Activated CD8-positive, alpha-beta memory T cell treated with anti-CD3 and anti-CD28 coated beads, Interleukin-2, amount 10 ng/mL, durations not matched to agents 7 days and 5 days (primary cell): ENCODE measurements around the gene FLNB. TPM values are rescaled to one million over a fixed set of nuclear protein-coding genes. Genes with fewer than 3 reads are reported as not detected.

Experiments used
- ATAC-seq: fragments of 150-1000 bp; cut with Tn5 transposase; one replicate; pipeline ENCODE4 v1.10.0; 2021; ENCODE audit warnings: moderate library complexity
- CTCF ChIA-PET: fragments of 350-600 bp; sonication (Branson Sonifier 250); formaldehyde crosslinking; loops from one replicate; lab custom pipeline; 2021; ENCODE audit warnings: antibody characterized with exemption; lab: Charles Lee
- DNase-seq: peaks from one replicate; pipeline ENCODE4 v3.0.0-alpha.2; 2020
- H3K27ac Mint-ChIP-seq: one replicate; pipeline ENCODE4 v1.8.0; 2021; ENCODE audit warnings: mild to moderate bottlenecking, mixed read lengths
- H3K27me3 Mint-ChIP-seq: one replicate; pipeline ENCODE4 v1.8.0; 2021; ENCODE audit warnings: mixed read lengths
- H3K36me3 Mint-ChIP-seq: one replicate; pipeline ENCODE4 v1.8.0; 2021; ENCODE audit warnings: mild to moderate bottlenecking, mixed read lengths
- H3K4me1 Mint-ChIP-seq: one replicate; pipeline ENCODE4 v1.8.0; 2021; ENCODE audit warnings: mixed read lengths
- H3K4me3 Mint-ChIP-seq: one replicate; pipeline ENCODE4 v1.8.0; 2021; ENCODE audit warnings: mild to moderate bottlenecking, moderate library complexity, mixed read lengths
- H3K9me3 Mint-ChIP-seq: one replicate; pipeline ENCODE4 v1.8.0; 2022; ENCODE audit warnings: low read depth, mixed read lengths
- total RNA-seq, 2 experiments: library from RNA; stranded (reverse); gene quantifications; one replicate each; pipeline ENCODE4 v1.2.3, GENCODE V29; 2021

The FLNB gene
- total RNA-seq, 2 experiments from 2014 or later, result 9.8 to 13.2 TPM

DNA sequence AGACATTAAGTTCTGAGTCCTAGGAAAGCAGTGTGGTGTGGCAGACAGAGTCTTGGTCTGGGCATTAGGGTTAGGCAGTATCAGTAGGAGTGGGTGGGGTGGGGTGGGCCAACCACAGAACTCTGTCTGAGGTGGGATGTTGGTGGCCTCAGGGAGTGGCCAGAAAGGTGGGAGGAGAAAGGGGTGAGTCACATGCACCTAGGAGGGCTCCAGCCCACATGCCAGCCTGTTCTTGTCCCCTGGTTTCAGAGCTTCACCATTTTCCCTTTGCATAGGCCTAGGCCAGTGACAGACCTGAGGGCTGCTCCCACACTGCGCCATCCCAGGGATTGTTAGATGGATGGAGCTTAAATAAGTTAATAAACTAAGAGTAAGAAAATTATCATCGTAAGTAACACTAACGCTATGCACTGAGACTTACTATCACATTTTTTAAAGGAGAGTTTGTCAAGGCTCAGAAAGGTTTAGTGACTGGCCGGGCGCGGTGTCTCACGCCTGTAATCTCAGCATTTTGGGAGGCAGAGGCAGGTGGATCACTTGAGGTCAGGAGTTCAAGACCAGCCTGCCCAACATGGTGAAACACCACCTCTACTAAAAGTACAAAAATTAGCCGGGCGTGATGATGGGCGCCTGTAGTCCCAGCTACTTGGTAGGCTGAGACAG, 168.7 kb downstream of the FLNB start:
- Mint-ChIP-seq H3K27me3 (peaks cover 6% of the 10 kb centered on the region), H3K9me3 (no peaks in the 10 kb centered on the region), H3K36me3 (no peaks in the 10 kb centered on the region), H3K4me3 (no peak overlapping the region), H3K27ac (no peak overlapping the region), H3K4me1 (peaks cover 21% of the 10 kb centered on the region)
- CTCF ChIA-PET, result interaction anchor here (0.5 to 5.2 kb wide), 32 partner anchors 9 to 399 kb away, joined by 3 to 48 read pairs (median 3); partner anchors contain the start of genes ABHD6, FLNB, HTD2 and RPP14
- no peak for ATAC-seq
- no peak for DNase-seq

DNA sequence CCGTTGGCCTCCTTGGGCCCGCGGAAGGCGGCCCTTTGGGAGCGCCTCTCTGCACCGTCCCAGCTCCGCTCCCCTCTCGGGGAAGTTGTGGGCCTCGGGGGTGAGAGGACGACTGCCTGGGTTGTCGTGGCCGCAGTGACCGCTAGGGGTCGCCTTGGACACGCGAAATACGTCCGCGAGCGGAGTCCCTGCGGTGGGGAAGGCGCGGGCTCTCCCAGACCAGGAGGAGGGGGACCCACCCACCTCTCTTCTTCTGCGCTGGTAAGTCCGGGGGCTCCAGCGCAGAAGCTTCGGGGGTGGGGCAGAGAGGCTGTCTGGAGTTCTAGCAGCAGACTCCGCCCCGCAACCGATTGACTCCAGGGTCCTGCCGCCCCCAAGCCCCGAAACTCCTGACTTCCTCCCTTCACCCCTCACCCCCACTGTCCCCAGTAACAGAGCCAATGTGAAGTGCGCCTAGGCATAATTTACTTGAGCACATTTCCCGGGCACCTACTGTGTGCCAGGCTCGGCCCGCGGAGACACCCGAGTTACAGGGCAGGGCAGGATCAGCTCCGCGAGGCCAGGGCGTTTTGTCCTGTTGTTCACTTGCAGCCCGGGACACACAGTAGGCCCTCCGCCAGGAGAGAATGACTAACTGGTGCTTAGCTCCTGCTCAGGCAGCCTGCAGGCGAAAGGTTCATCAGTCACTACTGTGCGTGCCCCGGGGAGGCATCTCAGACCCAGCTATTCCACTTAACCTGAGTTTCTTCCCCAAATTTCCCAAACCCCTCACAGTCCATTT, 169.7 kb downstream of the FLNB start:
- Mint-ChIP-seq H3K36me3 (no peaks in the 10 kb centered on the region), H3K27ac (no peak overlapping the region), H3K9me3 (no peaks in the 10 kb centered on the region), H3K4me3 (peak overlapping the region; percentile 62), H3K27me3 (peaks cover 6% of the 10 kb centered on the region), H3K4me1 (peaks cover 21% of the 10 kb centered on the region)
- CTCF ChIA-PET, result interaction anchor here (0.5 to 5.2 kb wide), 35 partner anchors 8 to 779 kb away, joined by 3 to 48 read pairs (median 3); partner anchors contain the start of genes ABHD6, FLNB, HTD2 and RPP14
- ATAC-seq (peak; percentile 94), DNase-seq (peak; percentile 91)

DNA sequence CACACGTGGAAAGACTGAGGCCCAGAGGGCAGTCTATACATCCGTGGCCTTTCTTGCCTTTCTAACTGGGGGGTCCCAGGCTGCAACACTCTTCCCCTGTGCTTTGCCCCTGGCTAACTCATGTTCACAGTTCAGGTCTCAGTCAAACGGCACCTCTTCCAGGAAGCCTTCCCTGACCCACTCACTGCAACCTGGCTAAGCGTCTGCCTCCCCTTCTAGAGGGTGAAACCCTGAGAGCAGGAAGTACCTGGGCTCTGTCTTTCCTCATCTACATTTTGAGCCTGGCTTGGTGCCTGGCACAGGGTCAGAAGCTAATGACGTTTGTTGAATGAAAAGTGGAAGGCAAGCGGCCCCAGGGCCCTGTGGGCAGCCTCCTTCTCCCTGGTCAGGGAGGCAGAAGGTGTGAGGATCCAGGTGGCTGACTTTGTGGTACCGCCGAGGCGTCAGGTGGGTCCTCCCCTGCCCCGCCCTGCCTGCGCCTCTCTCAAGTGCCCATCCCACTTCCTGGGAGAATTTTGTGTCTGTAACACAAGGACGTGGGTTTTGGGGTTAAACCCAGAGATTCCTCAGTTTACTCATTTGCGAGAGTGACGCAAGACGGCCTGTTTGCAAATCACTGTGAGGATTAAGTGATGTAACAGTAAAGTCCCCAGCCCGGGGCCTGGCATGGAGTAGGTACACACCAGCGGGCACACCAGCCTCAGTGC, 170.5 kb downstream of the FLNB start:
- CTCF ChIA-PET, result interaction anchor here (0.6 to 5.2 kb wide), 18 partner anchors 8 to 451 kb away, joined by 3 to 48 read pairs (median 7); partner anchors contain the start of genes FLNB, HTD2 and RPP14
- Mint-ChIP-seq H3K9me3 (no peaks in the 10 kb centered on the region), H3K4me3 (peak overlapping the region; percentile 62), H3K4me1 (peaks cover 21% of the 10 kb centered on the region), H3K36me3 (no peaks in the 10 kb centered on the region), H3K27me3 (peaks cover 6% of the 10 kb centered on the region), H3K27ac (no peak overlapping the region)
- ATAC-seq (no peak), DNase-seq (peak; percentile 50)

DNA sequence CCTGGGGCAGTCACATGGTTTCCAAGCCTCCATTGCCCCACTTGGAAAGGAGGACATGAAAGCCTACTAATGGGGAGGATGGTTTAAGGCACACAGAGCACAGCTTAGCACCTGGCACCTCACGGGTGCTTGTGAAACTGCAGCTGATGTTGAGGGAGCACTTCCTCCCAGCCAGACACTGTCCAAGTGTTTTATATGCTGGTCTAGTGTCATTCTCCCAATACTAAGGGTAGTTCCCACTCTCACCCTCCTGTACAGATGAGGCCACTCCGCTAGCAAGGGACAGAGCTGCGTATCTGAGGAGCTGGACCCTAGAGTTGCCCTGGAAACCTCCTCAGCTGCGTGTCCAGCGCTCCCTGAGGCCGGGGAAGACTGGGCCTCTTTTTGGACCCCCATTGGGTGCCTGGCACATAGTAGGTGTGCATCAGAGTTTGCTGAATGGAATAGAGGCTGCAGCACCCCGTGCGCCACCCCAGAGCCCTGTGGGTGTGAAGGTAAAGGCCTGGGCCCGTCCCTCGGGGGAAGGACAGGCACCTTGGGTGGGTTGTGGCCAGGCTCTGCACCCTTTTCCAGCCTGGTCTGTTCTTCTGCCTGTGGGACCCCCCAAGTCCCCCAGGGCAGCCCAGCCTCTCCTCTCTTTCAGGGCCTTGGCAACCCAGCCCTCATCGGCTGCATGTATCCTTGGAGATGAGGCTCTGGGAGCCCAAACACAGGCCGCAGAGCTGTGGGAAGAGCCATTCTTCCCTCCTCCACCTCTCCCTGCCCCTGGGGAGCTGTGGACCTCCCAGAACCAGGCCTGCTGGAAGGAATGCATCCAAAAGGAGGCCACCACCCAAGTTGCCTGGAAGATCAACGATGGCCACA, 171.2 kb downstream of the FLNB start:
- Mint-ChIP-seq H3K36me3 (no peaks in the 10 kb centered on the region), H3K27me3 (peaks cover 6% of the 10 kb centered on the region), H3K27ac (no peak overlapping the region), H3K4me3 (no peak overlapping the region), H3K9me3 (no peaks in the 10 kb centered on the region), H3K4me1 (peaks cover 21% of the 10 kb centered on the region)
- DNase-seq (no peak), ATAC-seq (no peak)
- CTCF ChIA-PET, result interaction anchor here (0.8 to 5.2 kb wide), 9 partner anchors 10 to 452 kb away, joined by 3 to 38 read pairs (median 14); partner anchors contain the start of genes FLNB, HTD2 and RPP14

DNA sequence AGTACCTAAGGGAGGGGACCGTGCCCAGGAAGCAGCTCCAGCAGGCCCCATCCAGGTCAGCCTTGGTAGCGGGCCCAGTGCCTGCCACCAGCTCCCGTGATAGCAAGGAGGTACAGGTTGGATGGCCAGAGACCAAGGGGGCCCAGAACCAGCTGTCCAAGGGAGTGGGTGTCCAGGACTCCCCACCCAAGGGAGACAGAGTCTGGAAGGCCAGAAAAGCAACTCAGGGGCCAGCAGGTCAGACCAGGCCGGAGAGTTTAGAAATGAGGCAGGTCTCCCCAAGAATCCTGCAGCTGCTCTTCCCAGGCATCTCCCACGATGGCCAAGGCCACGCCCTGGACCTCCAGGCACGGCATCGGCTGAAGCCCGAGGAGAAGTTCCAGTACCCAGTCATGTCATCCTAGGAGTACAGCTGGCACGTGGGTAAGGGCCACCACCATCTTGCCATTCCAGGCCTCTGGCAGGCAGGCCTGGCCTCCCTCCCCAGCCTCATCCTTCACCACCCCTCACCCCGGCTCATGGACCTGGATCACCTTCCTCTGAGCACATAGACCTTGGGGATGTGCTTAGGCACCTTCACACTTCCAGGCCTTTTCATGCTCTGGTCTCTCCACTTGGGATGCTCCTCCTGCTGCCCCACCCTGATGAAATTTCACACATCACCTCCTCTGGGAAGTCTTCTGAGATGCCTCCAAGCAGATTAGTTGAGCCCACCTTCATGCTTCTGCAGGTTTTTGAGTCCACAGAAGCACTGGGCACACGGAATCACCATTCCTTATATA, 172.1 kb downstream of the FLNB start:
- CTCF ChIA-PET, result interaction anchor here (1.6 to 5.2 kb wide), 5 partner anchors 9 to 453 kb away, joined by 4 to 38 read pairs (median 11); partner anchors contain the start of gene HTD2
- peaks cover 21% of the 10 kb centered on the region for H3K4me1 Mint-ChIP-seq
- no peak for DNase-seq

DNA sequence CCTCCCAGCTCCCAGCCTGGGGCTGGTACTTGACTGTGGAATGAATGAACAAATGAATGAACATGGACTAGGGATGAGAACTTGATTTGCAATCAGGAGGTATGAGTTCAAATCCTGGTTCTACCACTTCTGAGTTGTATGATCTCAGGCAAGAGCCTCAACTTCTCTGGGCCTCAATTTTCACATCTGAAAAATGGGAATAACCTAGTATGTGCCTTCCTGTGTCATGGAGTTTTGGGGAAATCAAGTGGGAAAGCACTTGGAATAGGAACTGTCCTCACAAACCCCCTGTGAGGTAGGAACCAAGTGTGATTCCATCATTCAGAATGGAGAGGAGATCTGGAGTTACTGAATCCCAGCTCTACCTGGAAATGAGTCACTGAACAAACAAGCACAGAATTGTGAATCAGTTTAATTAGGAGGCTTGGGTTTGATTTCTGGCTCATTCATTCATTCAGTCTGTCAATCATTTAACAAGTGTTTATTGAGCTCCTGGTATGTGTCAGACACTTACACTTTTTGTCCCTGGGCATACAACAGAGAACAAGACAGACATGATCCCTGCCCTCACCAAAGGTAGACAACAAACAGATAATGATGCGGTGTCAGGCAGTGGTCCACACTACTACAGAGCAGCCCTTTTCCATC, 172.8 kb downstream of the FLNB start:
- no peaks in the 10 kb centered on the region for H3K36me3 Mint-ChIP-seq
- H3K27me3 Mint-ChIP-seq, result peaks cover 6% of the 10 kb centered on the region
- CTCF ChIA-PET, result interaction anchor here (1.6 to 2.3 kb wide), 2 partner anchors 14 to 126 kb away, joined by 4 to 11 read pairs; partner anchors contain the start of gene HTD2
- no peaks in the 10 kb centered on the region for H3K9me3 Mint-ChIP-seq
- ATAC-seq (no peak), DNase-seq (no peak)
- H3K27ac Mint-ChIP-seq, result no peak overlapping the region
- no peak overlapping the region for H3K4me3 Mint-ChIP-seq
- H3K4me1 Mint-ChIP-seq, result peaks cover 21% of the 10 kb centered on the region

More for the DNA sequence above, 172.1 kb downstream of the FLNB start:
- Mint-ChIP-seq H3K36me3 (no peaks in the 10 kb centered on the region), H3K27ac (no peak overlapping the region), H3K9me3 (no peaks in the 10 kb centered on the region), H3K4me3 (no peak overlapping the region), H3K27me3 (peaks cover 6% of the 10 kb centered on the region)
- ATAC-seq, result no peak

DNA sequence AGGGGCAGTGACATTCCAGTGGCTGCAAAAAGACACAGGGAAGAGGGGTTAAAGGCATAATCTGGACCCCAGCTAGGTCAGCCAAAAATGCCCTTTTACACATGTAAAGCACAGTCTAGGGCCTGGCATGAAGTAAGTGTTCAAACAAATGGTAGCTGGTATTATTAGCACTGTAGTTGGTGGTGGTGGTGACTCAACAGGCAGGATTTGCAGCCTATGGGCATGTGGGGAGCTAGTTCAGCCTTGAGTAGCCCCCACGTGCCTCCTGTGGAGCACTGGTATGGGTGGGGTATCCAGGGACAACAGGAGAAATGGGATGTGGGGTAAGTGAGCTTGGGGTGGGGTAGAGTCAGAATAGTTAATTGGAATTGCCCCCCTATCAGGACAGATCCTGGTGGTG, 175.0 kb downstream of the FLNB start:
- no peak overlapping the region for H3K27ac Mint-ChIP-seq
- ATAC-seq, result no peak
- H3K27me3 Mint-ChIP-seq, result peaks cover 4% of the 10 kb centered on the region
- no peak overlapping the region for H3K4me3 Mint-ChIP-seq
- no peaks in the 10 kb centered on the region for H3K36me3 Mint-ChIP-seq
- H3K4me1 Mint-ChIP-seq, result peaks cover 10% of the 10 kb centered on the region
- no peaks in the 10 kb centered on the region for H3K9me3 Mint-ChIP-seq
- no peak for DNase-seq
- CTCF ChIA-PET, result interaction anchor here (0.8 to 2.2 kb wide), 3 partner anchors 17 to 176 kb away, joined by 3 to 10 read pairs (median 3); no protein-coding TSS in a partner anchor

DNA sequence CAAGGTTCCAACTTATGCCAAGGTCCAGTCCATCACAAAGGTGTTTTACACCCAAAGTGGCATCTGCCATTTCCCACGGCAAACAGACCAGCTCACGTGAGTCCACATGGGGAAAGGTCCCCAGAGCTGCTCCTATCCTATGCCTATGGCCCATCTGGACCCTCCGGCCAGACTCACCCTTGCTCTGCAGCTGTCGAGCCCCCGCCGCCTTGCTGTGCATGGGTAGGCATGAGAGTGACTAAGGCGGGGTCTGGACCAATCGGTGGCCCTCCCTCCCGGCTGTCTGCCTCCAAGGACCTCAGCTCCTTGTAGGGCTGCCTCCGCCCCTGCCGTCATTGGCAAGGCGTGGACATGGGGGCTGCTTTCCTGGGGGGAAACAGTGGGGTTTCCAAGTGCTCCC, 175.7 kb downstream of the FLNB start:
- no peak overlapping the region for H3K4me3 Mint-ChIP-seq
- peaks cover 4% of the 10 kb centered on the region for H3K4me1 Mint-ChIP-seq
- CTCF ChIA-PET, result interaction anchor here (0.6 to 2.2 kb wide), 3 partner anchors 18 to 176 kb away, joined by 3 to 10 read pairs (median 3); no protein-coding TSS in a partner anchor
- H3K27me3 Mint-ChIP-seq, result peaks cover 4% of the 10 kb centered on the region
- ATAC-seq, result no peak
- DNase-seq, result no peak
- H3K36me3 Mint-ChIP-seq, result no peaks in the 10 kb centered on the region
- H3K27ac Mint-ChIP-seq, result no peak overlapping the region
- H3K9me3 Mint-ChIP-seq, result no peaks in the 10 kb centered on the region

DNA sequence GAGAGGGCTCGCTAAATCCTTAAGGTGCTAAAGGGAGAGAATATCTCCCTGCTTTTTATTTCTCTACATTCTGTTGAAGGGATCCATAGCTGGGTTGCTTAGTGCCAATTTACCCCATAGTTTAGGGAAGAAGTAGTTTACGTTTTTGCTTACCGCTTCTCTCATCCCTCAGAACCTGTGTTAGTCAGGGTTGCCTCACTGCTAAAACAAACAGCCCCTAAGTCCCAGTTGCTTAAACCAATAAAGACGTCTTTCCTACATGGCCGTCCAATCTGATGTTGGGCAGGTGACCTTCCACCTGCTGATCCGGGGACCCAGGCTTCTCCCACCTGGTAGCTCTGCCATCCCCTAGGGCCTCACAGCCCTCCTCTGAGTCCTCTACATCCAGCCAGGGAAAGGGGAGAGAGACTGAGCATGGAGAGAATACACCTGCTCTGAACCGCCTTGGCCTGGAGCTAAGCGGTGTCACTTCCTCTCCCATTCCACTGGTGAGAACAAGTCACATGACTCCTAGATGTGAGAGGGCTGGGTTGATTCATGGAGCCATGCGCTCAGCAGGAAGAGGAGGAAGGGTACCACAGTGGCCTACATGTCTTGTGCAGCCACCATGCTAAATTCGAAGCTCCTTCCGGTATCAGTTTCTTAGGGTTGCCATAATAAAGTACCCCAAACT, 176.2 kb downstream of the FLNB start:
- Mint-ChIP-seq H3K27ac (no peak overlapping the region), H3K9me3 (no peaks in the 10 kb centered on the region), H3K4me3 (no peak overlapping the region), H3K36me3 (no peaks in the 10 kb centered on the region), H3K27me3 (peaks cover 4% of the 10 kb centered on the region), H3K4me1 (no peaks in the 10 kb centered on the region)
- DNase-seq (no peak), ATAC-seq (no peak)
- CTCF ChIA-PET, result interaction anchor here (0.6 to 2.2 kb wide), 5 partner anchors 16 to 177 kb away, joined by 3 to 10 read pairs (median 3); partner anchors contain the start of genes HTD2 and RPP14

DNA sequence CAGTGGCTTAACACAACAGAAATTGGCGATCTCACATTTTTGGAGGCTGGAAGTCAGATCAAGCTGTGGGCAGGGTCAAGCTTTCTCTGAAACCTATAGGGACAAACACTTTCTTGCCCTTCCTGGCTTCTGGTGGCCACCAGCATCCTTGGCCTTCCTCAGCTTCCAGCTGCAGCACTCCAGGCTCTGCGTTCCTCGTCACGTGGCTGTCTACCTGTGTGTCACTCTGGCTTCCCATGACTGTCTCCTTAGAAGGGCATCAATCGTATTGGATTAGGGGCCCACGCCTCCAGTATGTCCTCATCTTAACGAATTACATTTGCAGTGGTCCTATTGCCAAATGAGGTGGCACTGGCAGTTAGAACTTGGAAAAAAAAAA, 176.7 kb downstream of the FLNB start:
- Mint-ChIP-seq H3K27me3 (peaks cover 4% of the 10 kb centered on the region), H3K9me3 (no peaks in the 10 kb centered on the region), H3K36me3 (no peaks in the 10 kb centered on the region), H3K4me3 (no peak overlapping the region), H3K27ac (no peak overlapping the region), H3K4me1 (no peaks in the 10 kb centered on the region)
- DNase-seq, result no peak
- CTCF ChIA-PET, result interaction anchor here (1.1 to 2.2 kb wide), 5 partner anchors 8 to 121 kb away, joined by 3 to 10 read pairs (median 4); partner anchors contain the start of genes HTD2 and RPP14
- ATAC-seq, result no peak

DNA sequence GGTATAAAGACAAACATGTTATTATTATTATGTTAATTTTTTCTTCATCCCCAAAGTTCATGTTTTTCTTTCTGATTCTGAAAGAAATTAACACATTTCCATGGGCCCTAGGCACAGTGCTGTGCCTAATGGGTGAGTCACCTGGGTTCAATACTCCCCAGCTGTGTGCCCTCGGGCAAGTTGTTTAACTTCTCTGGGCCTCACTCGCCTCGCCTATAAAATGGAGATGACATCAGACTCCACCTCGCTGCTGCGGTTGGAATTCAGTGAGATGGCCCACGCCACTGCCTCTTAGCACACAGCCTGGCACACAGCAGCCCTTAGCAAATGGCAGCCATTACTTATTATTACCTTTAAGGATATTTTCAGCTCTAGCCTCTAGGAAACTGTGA, 179.9 kb downstream of the FLNB start:
- no peaks in the 10 kb centered on the region for H3K9me3 Mint-ChIP-seq
- no peak overlapping the region for H3K27ac Mint-ChIP-seq
- CTCF ChIA-PET, result interaction anchor here (0.6 to 5.0 kb wide), 24 partner anchors 9 to 444 kb away, joined by 3 to 53 read pairs (median 4); partner anchors contain the start of genes DNASE1L3, FLNB, HTD2 and RPP14
- no peaks in the 10 kb centered on the region for H3K4me1 Mint-ChIP-seq
- no peak overlapping the region for H3K4me3 Mint-ChIP-seq
- H3K27me3 Mint-ChIP-seq, result no peaks in the 10 kb centered on the region
- ATAC-seq (no peak), DNase-seq (no peak)
- H3K36me3 Mint-ChIP-seq, result no peaks in the 10 kb centered on the region
